Fibroblast of lung (primary cell): ENCODE results near the gene NFE2L3.

Source experiments
- EZH2 ChIP-seq: IDR thresholded peaks from 2 replicates; pipeline ENCODE4 v1.5.1; 2012; ENCODE audit warnings: low read length, control low read depth, mild to moderate bottlenecking; ENCODE audit errors: missing control alignments
- TF ChIP-seq, protein P1 (sequence below), 2 donors: IDR thresholded peaks in 1 of 2; conservative IDR thresholded peaks in 1 of 2; 1 replicate in 1 of 2; 2 replicates in 1 of 2; pipeline ENCODE4 v1.5.1; 2011 to 2012; ENCODE audit warnings: low read length in 2 of 2, control low read depth in 1 of 2, inconsistent platforms in 1 of 2, low read depth in 1 of 2, mild to moderate bottlenecking in 1 of 2

DNA sequence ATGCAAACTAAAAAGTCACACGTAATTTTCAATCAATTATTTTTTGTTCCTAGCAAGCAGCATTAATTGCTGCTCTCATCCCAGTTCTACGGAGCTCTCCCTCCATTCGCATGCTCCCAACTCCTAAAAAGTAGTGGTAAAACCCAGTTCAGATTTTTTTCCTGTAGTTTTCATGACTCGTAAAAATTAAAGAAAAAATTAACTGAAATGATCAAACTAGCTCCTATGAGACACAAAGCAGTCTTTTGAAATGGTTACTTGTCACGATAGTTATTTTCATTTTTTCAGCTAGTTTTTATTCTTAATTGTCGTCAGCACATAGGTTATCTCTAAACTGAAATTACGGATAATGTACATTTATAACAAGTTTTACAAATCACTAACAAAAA, 46.8 kb downstream of the NFE2L3 start:
- TF ChIP-seq EZH2: no peak
- TF ChIP-seq, protein P1, sequence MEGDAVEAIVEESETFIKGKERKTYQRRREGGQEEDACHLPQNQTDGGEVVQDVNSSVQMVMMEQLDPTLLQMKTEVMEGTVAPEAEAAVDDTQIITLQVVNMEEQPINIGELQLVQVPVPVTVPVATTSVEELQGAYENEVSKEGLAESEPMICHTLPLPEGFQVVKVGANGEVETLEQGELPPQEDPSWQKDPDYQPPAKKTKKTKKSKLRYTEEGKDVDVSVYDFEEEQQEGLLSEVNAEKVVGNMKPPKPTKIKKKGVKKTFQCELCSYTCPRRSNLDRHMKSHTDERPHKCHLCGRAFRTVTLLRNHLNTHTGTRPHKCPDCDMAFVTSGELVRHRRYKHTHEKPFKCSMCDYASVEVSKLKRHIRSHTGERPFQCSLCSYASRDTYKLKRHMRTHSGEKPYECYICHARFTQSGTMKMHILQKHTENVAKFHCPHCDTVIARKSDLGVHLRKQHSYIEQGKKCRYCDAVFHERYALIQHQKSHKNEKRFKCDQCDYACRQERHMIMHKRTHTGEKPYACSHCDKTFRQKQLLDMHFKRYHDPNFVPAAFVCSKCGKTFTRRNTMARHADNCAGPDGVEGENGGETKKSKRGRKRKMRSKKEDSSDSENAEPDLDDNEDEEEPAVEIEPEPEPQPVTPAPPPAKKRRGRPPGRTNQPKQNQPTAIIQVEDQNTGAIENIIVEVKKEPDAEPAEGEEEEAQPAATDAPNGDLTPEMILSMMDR (conservative IDR thresholded peaks at IDR 0.05 in 1 of 2, IDR thresholded peaks at IDR 0.05 in 1 of 2; ENCODE audit: low read depth in 1 of 2, low read length in 2 of 2): no peak
